NCI-H2029 treated with DMSO at 0.1 percent for 48 hours (cell line): ENCODE measurements around the gene TACC3.

ENCODE experiments used
- DNase-seq: peaks from one replicate; lab custom pipeline; 2025; lab: John Stamatoyannopoulos, UW

The TACC3 gene

DNA sequence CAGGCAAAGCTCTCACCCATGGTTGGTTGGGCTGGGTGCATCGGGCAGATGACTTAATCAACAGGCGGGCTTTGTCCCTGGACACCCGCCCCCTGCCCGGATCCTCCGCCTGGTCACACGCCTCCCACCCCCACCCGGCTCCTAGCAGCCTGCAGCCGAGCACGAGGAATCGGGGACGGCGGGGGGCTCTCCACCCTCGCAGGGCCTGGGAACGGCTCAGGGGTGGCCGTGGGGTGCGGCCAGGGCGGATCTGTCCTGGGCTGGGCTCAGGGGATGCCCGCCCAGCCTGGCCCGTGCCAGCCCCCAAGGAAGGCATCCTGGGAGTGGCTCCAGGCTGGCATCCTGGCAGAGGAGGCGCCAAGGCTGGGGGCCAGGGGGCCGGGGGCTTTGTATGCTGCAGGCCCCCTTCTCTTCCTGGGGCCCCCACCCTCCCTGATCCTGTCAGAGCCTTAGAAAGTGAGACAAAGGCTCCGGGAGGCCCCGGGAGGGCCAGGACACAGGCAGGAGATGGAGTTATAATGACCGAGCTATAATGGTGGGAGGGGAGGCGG, 39.3 kb downstream of the TACC3 start:
- DNase-seq, result no peak

DNA sequence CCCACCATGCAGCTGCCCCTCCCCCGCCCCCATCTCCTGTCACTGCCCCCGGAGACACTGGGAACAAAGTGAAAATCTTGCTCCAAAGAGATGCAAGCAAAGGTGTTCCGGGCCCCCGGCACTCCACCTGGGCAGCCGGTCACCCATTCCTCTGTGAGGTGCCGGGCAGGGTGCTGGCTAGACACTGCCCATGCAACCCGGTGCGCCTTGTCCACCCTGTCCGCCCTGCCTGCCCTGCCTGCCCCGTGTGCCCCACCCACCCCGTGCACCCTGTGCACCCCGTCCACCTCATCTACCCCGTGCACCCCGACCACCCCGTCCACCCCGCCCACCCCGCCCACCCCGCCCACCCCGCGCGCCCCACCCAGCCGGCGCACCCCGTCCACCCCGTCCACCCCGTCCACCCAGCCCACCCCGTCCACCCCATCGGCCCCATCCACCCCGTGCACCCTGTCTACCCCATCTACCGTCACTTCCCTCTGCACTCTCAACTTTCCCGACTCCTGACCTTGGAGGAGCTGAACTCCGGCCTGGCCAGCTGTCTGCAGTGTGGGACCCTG, 39.9 kb downstream of the TACC3 start:
- no peak for DNase-seq

DNA sequence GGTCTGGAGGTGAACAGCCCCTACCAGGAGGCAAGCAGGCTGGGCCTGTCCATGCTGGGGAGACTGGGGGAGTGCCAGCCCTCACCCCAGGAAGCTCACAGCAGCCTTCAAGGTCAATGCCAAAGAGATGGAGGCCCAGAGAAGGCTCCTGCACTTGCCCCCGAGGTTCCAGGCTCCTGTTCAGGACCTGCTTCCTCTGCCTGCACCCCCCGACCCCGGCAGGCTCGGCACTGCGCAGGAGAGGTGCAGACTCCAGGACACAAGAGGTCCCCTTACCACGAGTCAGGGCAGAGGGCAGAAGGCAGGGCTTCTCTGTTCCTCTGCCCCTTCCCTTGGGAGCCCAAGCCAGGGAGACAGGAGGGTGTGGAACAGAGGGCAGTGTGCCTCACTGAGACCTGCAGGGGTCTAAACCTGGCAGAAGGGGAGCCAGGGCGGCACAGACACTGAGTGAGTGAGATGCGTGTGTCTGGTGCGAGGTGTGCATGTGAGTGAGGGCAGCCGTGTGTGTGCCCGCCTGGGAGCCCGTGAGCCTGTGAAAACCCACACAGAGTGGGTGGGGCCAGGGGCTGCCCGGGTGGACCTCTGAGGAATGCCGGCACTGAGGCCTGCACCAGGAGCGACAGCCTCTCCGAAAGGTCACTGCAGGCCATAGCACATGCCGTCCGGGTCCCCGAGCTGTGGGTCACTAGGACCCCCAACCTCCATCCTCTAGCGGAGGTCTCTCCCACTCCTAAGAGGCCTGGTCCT, 41.1 kb downstream of the TACC3 start:
- DNase-seq, result no peak

DNA sequence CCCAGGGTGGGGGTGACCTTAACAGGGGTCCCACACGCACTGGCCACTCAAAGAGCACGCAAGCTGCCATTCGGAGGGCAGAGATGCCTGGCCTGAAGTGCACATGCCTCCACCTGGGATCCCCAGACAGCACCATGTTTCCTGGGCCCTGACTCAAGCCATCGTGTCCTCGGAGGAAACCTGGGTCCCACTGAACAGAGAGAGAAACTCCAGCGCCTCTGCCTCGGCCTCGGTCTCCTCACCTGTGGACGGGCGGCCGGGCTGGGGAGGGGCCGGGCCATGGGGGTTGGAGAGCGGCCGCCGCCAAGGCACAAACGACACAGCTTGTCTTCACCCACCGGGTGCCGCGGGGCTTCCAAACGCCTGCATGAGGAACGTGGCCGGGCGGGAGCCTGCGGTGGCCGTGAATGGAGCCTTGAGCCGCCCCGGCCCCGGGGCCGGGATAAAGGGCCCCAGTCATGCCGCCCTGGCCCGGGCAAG, 41.8 kb downstream of the TACC3 start:
- no peak for DNase-seq

DNA sequence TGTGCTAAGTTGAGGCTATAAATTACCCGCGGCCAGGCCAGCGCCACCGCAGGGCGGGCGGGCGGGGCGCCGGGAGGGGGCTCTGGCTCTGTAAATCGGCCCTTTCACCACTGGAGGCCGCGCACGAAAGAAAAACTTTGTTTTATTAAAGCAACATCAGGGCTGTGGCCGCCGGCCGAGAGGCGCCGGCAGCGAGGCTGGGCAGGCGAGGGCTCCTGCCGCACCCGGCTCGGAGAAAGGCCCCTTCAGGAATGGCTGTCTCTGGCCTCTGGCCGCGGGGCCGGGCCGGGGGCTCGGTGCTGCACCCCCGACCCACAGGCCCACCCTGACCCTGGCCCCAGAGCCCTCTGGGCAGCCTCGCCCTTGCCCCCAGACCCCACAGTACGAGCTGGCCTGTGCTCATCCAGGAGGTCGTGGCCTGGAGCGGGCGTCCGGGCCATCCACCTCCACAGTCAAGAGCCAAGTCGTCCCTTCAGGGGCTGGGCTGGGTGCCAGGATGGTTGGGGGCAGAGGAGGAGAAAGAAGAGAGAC, 42.3 kb downstream of the TACC3 start:
- DNase-seq, result no peak

DNA sequence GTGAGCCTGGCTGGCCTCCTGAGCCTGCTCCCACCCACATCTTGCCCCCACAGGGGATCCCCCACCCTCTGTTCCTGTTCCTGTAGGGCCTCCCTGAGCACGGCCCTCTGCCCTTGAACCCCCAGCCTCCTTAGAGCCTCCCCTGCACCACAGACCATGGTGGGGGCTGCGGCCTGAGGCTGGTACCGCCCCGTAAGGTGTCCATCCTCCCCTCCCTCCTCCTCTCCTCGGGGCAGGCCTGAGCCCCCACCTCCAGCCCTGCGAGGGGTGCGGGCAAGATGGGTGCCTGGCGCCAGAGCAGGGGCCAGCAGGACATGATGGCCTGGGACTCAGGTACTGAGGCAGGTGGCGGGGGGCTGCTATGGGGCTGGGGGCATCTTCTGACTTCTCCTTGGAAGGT, 43.3 kb downstream of the TACC3 start:
- DNase-seq, result no peak

DNA sequence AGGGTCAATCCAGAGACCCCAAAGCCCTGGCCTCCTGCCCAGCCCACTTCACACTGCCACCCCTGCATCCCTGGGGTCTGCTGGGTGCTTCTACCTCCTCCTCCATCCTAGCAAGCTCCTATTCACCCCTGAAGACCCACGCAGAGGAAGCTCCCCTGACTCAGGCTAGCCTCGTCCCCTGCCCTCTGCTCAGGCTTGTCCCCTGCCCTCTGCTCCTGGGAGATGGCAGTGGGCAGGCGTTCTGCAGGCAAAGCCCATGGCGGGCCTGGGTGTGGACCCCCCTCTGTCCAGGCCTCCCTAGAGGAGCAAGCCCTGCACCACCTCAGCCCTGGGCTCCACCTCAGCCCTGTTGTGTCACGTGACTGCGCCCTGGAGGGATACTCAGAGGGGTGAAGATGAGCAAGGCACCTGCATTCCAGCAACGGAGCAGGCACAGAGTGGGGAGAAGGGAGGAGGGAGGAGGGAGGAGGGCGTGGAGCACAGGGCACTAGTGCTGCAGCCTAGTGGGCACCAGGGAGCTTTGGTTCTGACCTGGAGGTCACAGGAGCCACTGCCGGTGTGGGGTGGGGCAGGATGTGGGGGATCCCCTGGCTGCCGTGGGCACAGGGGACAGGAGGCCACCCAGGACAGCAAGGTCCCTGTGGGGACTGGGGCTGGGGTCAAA, 44.2 kb downstream of the TACC3 start:
- no peak for DNase-seq

DNA sequence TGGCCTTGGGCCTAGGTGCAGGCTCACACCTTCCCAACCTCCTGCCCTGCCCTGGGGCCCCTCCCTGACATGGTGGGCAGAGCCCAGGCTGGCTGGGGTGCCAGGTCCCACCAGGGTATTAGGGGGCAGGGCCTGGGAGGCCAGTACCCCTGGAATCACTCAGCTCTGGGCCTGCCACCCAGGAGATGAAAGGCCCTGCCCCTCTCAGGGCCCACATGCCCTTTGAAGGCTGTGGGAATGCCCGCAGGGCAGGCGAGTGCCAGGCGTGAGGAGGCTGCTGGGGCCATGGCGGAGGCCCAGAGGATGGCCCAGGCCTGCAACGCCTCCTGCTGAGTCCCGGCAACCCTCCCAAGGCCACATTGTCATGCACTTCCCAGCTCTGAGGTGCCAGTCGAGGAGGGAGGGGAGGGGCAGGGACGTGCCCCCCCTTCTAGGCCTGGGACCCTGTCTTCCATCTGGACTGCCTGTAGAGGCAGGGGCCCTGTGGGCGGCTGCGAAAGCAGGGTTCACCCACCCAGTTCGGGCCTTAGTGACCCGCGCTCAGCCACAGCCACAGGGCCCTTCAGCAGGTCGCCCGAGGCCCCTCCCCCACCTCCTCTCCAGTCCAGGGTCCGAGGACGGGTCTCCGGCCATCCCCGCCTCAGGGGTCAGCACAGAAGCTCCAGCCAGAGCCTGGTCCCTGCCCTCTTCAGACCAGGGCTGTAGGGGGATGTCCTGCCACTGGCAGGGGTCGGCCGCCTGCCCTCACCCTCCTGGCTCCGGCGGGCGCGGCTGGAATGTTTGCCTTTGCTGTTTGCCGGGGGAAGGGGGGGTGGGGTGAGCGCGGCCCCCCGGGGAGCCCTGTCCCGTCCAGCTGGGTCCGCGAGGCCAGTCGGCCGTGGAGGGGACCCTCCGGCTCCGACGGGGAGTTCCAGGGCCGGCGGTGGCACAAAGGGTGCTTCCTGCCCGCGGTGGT, 45.1 kb downstream of the TACC3 start:
- DNase-seq, result no peak

DNA sequence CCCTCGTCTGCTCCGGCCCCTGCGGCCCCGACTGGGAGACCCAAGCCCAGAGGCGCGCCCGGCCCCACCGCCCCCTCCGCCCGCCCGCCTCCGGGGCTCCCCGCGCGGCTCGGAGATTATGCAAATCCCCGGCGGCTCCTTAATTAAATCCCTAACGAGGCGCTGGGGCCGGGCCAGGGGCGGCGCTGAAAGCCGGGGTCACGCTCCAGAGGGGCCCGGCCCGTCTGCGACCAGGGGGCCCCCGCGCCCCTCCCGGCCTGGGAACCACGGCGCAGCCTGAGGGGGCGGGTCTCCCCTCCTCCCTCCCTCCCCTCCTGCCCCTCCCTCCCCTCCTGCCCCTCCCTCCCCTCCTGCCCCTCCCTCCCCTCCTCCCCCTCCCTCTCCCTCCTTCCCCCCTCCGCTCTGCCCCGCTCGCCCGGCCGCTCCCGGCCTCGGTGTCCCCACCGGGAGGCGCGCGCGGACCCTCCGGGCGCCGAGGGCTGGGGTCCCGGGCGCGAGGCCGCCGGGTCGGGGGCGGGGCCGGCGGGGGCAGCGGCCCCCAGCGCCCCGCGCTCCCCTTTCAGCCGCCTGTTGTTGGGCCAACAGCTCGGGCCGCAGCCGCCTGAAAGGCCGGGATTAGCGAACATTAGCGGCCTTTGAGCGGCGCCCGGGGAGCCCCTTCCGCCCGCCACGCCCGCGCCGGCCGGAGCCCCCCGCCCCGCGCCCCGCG, 45.9 kb downstream of the TACC3 start:
- DNase-seq, result no peak

DNA sequence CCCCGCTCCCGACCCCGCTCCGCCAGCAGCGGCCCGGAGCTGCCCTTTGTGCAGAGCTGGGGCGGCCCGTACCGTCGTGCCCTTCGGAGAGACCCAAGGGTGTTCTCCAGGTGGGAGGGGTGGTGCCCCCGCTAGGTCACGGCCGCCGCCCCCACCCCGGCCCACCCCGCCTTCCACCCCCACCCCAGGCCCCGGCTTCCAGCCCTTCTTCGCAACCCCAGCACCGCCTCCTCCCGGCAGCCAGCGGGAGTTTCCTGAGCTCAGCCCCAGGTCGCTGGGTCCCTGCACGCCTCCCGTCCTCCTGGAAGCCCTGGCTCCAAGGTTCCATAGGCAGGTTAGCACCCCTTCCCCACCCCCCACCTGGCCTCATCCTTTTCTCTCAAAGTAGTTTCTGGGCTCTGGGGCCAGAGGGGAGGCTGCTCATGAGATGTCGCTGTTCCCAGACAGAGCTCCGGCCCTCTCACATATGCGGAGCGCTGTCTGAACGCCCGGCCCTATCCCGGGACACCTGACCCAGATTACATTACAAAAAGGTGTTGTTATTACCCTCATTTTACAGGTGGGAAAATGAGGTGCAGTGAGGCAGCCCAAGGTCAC, 46.5 kb downstream of the TACC3 start:
- no peak for DNase-seq

DNA sequence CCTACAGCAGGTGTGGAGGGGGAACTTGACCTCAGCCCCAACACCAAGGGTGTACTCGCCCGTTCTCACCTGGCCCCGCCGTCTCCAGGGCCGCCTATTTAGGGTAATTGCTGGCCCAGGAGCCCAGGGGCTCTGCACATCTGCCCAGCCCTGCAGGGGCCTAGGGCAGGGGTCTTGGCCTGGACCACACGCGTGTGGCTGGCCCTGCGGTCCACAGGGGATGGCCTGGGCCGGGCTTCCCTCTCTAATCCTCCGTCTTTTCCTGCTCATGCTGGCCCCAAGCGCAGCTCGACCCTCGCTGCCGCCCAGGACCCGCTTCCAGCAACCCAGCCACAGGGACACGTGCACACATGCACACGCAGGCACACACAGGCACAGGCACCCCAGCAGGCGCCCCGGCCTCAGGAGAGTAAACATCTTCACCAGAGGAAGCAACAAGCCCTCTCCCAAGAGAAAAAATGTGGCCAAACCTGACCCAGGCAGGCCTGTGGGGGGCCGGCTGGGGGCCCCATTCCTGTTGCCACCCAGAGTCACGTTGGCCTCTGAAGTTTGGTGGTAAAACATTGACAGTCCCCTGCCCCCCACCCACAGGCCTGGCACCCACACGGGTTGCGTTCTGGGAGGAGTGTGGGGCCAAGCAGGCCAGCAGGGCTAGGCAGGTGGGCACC, 47.2 kb downstream of the TACC3 start:
- no peak for DNase-seq

DNA sequence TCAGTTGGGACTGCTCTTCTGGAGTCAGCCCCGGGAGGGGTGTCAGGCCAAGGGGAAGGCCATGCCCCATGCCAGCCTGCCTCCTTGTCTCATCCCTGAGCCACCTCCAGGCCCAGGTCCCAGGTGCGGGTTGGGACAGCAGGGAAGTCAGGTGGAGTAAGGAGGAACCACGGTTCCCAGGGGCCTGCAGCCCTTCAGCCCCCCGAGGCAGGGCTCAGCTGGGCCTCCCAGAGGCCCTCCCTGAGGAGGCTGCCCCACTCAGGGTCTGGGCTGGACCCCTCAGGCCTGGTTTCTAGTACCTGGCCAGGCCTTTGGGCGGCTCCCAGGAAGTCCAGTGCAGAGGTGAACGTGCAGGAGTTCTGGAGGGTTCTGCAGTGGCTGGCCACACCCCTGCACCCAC, 48.4 kb downstream of the TACC3 start:
- DNase-seq, result no peak

DNA sequence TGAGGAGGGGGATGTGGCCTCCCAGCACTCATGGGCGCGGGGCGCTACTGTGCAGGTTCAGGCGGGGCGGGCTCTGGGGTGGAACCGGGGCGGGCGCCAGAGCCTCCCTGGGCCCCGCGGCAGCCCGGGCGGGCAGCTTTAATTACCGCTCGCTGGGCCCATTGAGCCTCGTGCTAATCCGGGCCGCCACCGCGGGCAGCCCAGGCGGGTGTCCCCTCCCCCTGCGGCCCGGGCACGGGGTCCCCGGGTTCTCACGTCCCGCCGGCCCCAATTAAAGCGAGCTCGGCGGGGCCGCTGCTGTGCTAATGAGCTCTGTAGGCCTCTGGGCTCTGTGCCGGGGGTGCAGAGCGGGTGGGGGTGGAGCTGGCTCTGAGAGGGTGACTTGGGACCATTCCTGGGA, 48.9 kb downstream of the TACC3 start:
- DNase-seq, result no peak

DNA sequence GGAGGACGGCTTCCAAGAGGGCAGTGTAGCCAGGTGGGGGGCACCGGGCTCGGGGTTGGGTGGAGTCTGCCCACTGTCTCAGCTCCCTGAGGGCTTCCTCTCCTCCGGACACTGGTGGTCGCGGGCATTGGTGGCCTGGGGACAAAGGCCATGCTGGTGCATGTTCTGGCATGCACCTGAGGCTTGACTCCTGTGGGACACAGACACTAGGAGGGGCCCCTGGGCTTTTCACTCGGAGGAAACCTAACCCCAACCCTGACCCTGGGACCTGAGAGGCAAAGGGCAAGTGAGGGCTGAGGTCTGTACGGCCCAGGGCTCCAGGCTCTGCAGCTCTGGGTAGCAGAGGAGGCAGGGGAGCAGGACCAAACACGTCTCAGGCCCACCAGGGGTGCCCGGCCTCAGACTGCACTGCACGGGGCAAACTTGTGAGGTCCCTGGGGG, 49.5 kb downstream of the TACC3 start:
- DNase-seq, result no peak

DNA sequence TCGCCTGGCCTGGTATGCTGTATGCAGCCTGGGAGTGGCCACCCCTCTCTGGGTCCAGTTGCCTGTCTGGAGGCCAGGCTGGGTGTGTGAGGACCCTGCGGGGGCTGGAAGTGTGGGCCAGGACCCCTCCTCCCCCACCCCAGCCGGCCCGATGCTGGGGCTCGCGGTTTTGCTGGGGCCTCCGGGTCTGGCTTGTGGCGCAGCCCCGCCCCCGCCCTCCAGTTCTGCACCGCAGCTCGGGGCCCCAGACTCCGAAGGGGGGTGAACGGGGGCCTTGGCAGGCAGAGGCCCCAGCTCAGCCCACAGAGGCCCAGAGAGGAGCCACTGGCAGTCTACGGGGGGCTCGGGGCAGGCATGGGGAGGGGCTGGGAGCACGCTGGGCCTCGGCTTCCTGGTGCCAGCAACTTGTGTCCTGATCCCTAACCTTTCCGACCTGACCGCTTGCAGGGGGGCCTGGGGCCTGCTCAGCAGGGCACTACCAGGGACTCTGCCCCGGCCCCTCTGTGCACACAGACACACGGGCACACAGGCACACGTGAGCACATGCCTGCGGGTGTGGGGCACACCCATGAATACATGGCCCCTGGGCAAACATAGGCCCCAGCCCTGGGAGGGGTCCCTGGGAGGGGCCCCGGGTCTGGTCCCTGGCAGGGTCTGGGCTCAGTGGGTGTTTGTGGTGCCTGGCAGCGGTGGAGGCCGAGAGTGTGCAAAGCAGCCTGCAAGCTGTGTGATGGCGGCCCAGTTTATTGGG, 50.4 kb downstream of the TACC3 start:
- no peak for DNase-seq

DNA sequence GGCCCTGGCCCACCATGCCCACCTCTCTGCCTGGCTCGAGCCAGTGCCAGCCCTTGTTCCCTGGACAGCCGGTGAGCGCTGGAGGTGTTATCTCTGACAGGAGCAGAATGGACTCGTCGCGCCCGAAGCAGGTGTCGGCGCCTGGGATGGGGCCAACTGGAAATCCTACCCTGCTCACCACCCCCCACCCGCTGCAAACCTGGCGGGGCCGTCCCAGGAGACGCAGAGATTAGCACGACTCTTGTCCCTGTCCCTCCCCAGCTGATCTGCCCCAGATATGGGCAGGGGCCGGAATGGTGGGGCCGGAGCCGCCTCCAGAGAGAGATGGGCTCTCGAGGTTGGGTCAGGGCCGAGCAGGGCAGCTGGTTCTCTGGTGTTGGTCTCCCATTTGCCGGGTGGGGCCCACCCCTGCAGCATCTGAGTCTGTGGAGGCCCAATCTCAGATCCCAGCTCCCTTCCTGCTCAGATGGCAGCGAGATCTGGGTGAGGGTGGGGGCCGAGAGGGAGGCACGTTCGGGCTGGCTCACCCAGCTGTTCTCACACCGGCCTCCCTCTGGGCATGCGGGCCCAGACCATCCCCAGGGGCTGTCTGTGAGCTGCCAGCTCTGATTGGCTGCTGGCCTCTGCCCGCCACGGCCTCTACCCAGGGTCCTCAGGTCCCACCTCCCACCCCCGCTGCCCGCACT, 51.7 kb downstream of the TACC3 start:
- no peak for DNase-seq

DNA sequence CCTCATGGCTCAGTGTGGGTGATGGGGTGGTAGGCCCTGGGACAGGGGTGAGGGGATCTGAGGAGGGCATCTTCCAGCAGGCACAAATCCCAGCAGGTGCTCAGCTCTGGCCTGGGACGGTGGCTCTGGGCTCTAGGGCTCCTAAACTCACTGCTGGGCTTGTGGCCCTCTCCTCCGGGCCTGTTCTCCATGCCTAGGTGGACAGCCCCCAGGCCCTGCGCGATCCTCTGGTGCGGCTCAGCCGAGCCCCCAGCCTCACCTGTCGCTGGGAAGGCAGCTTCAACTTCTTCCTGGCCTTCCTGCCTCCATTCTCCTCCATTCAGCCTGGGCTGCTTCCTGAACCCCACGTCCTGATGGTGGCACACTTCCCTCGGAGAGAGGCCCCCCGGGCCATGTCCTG, 52.4 kb downstream of the TACC3 start:
- no peak for DNase-seq

DNA sequence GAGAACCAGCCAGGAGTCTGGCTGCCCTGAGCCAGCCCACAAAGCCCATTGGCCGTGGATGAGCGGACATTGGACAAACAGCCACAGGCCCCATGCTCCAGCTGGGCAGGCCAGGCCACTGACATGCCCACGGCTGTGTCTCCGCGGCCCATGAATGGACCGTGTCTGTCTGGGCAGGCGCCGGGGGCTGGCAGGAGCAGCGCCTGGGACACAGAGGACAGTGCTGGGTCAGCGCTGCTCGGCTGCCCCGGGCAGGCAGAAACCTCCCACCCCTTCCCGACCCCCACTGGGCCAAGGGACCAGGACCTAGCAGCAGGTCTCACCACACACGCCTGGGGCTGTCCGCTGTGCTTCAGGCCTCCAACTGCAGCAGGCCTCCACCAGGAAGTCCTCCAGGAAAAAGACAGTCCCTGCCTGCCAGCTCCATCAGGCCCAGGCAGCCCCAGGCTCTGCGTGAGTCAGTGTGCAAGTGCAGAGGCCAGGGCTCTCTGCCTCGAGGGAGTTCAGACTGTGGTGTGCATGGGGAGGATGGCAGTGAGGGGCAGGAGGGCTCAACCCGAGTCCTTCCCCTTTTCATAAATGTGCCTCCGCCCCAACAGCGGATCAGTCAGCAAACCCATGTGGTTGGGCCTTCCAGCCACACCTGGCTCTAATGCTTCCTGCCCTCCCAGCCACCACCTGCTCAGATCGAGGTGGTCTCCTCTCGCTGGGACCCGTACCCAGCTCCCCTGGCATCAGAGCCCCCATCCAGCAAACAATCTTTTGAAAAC, 54.6 kb downstream of the TACC3 start:
- DNase-seq, result no peak
